Central memory CD4-positive, alpha-beta T cell (primary cell): ENCODE measurements around the gene GRIA1.

Source experiments
- DNase-seq: peaks from one replicate; pipeline ENCODE4 v3.0.0; 2022

The GRIA1 gene

DNA sequence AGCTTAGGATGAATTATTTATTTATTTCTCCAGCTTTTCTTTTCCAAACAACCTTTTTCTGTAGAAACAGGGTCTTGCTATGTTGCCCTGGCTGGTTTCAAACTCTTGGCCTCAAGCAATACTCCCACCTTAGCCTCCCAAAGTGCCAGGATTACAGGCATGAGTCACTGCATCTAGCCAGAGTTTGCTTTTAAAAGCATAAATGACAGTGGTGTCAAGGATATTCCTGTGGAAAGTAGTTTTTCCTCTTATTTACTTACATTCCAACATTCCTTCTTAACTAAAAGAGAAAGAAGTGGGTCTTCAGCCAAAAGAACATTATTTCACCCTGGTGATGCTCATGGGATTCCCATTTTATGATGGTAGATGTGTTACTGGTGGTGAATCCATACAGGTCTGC is 62.4 kb downstream of the GRIA1 start:
- no peak for DNase-seq

GRCh38 chr5:153555420-153556114 is 65.1 kb downstream of the GRIA1 start:
- DNase-seq, result no peak

DNA sequence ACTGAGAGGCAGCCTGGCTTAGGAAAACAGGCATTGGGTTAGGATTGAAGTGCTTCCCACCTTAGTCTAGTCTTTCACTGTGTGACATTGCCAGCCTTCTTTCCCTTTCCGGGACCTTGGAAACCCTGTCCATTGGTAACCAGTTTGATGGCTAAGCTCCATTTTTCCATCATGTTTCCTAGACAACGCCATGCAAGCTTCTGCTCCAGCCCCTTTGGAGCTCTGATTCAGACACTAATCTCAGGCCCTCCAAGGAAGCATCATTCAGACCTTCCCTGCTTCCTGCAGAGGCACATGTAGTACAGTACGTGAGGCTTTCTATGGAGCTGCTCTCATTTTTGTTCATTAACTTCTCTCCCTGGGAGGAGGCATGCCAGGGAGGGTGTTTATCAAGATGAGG is 68.5 kb downstream of the GRIA1 start:
- no peak for DNase-seq

DNA sequence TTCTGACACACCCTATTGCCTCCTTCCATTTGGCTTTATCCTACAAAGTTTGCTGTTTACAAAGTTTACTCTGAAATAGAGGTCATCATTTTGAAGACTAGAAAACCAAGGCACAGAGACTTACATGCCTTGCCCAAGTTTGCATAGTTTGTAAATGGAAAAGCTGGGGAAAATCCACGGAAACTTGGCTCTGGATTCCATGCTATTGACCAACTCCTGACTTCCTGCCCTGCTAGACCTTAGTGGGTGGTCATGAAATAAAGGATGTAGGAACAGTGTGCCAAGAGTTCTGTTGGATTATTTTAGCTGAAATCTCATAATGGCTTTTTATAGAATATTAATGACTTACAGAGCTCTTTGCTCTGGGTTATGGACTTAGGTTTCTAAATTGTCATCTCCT is 69.5 kb downstream of the GRIA1 start:
- DNase-seq, result no peak

DNA sequence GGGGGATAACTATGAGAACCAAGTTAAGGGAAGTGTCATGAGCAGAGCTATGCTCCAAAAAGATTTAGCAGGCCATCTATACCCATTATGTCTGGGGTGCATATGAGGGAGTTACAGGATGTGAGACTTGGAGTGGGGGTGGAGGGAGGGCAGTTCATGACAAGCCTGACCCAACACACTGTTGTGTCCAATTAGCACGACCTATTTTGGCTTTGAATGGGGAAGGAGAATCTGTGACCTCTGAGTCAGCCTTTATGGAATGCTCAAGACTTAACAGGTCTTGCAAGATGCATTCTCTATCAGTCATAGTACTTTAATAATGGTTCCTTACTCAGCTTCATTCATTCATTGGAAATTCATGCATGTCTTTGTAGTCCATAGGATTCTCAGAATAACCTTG is 71.7 kb downstream of the GRIA1 start:
- DNase-seq, result no peak

DNA sequence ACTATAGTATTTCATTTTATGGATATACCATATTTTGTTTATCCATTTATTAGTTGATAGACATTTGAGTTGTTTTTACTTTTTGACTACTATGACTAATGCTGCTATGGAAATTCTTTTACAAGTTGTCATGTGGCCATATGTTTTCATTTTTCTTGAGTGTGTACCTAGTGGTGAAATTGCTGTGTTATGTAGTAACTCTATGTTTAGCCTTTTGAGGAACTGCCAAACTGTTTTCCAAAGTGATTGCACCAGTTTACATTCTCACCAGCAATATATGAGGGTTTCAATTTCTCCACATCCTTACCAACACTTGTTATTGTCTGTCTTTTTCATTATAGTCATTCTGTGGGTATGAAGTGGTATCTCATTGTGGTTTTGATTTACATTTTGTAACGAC is 75.4 kb downstream of the GRIA1 start:
- no peak for DNase-seq

GRCh38 chr5:153569036-153569435 is 78.6 kb downstream of the GRIA1 start:
- no peak for DNase-seq

DNA sequence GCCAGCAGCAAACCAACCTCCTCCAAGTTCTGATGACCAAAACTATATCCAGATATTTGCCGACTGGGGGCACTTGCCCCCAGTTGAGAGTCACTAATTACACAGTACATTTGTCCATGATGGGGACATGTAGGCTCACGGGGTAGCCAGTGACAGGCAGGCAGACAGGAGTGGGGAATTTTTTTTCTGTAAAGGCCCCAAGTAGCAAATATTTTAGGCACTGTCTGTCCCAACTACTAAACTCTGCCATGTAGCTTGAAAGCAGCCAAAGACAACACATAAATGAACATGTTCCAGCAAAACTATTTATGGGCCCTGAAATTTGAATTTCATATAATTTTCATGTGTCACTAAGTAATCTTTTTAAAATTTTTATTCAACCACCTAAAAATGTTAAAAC is 80.7 kb downstream of the GRIA1 start:
- no peak for DNase-seq

- DNase-seq, result no peak
Observed at GRCh38 chr5:153572411-153573145, 82.1 kb downstream of the GRIA1 start.

- DNase-seq, result no peak
Observed at GRCh38 chr5:153573326-153574033, 83.0 kb downstream of the GRIA1 start.

GRCh38 chr5:153584126-153584959 is 93.9 kb downstream of the GRIA1 start:
- no peak for DNase-seq

DNA sequence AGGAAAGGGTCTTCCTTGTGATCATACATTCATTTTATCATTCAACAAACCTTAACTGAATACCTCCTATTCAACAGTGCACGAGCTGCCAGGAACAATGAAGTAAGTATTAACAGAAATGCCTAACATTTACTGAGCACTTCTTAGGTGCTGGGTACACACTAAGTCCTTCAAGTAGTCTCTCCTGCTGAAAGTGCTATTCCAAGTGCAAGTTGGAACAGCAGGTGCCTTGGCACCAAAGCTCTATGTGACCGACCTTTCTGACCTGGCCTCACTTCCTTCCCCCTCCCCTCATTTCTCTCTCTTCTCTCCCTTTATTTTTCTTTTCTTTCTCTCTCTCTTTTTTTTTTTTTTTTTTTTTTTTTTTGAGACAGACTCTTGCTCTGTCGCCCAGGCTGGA is 94.5 kb downstream of the GRIA1 start:
- DNase-seq, result no peak

GRCh38 chr5:153585622-153586277 is 95.3 kb downstream of the GRIA1 start:
- DNase-seq, result no peak

DNA sequence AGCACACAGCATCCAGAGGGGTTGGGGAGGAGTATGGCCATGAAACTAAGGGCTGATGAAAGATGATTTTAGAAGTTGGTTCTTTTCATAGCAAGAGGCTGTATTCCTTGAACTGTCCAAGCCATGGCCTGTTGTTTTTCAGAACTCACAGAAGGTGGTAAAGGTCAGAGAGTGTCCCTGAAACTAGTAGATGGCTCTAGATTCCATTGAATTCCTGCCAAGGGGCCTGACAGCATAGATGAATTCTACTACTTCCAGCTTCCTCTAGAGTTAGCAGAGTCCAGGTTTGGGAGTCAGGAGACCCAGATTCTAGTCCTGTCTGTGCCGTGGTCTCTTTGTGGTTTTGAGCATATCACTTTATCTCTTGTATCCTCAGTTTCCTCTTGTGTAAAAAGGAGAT is 101.6 kb downstream of the GRIA1 start:
- DNase-seq, result no peak

DNA sequence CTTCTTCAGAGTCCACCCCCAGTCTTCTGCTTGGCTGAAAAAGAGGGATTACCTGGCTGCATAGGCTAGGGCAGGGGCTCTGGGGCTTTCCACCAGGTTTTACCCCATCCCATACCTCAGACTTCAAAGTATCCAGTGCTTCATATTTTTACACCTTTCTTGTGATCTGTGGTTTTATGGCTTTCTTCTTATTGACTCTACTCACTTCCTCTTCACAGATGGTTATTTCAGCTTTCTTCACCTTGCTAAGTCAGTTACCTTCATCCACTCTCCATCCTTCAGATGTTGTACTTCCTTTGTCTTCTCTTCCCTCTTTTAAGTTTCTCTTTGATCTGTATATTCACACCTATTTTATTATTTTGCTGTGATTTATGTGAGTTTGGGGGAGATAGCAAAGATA is 104.3 kb downstream of the GRIA1 start:
- no peak for DNase-seq

DNA sequence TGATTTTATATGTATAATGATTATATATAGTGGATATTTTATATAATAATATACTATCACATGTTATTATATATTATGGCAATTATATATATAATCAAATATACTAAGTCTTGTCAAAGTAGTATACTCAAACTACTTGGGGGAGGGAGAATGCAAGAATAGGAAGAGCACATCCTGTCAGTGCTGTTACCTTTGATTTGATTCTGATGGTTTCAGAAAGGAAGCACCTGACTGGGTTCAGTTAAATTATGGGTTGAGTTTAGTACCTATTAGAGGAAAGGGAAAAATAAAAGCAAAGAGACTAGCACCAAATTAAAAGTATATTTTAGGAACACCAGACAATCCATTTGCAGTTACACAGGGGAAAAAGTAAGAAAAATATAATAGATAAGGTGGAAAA is 107.6 kb downstream of the GRIA1 start:
- DNase-seq, result no peak

- no peak for DNase-seq
Observed at GRCh38 chr5:153601377-153601776, 110.9 kb downstream of the GRIA1 start.

GRCh38 chr5:153605386-153605785 is 114.9 kb downstream of the GRIA1 start:
- no peak for DNase-seq

DNA sequence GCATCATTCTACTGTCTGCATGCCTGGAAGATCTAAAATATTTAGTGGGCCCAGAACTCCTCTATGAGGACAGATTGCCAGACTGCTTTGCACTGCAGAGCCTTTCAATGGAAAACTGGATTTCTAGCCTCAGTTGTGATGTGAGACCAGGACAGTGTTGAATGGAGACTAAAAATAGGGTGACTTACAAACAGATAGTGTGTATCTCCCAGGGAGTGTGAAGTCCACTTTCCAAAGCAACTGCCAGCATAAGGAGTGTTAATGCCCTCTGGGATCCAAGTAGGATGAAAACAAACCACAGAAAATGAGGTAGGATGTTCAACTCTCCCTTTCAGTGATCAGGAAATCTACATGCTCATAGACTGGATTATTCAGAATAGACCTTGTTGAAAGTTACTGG is 119.5 kb downstream of the GRIA1 start:
- no peak for DNase-seq

GRCh38 chr5:153610811-153611210 is 120.3 kb downstream of the GRIA1 start:
- no peak for DNase-seq

DNA sequence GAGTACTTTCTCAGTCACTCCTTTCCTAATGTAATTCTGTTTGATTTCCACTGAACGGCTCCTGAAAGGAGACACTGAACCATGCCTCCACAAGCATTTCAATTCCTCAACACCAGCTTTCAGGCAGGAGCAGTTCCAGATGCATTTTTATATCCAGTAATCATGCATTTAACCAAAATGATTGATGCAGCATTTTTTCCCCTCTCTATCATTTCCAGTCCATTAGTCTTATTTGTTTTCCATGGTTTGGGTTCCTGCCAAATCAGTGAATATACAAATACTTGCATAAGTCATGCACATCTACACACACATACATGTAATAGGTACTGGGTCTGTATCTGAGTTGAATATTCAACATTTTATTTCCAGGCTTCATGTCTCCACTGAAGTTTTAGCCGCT is 122.7 kb downstream of the GRIA1 start:
- DNase-seq, result no peak

- no peak for DNase-seq
Observed at GRCh38 chr5:153613672-153614071, 123.2 kb downstream of the GRIA1 start.

DNA sequence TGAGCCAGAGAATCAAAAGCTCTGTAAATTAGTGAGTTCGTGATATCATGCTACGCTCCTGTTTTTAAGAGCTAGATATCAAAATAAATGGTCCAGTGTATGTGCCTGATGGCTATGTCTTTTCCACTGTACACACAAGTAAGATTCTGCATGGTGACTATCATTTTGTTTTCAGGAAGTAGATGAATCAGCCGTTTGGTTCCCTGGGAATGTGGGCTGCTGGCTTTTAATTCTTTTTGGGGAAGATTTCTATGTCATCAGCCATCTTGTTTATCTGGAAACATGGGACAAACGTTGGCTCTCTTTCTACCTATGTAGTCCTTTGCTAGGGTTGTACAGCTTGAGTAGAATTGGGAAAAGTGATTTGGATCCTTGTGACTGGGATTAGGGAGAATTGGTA is 126.7 kb downstream of the GRIA1 start:
- no peak for DNase-seq
